Breast epithelium (tissue), 4 donors: ENCODE measurements around the gene CCSER1. TPM values are rescaled to one million over a fixed set of nuclear protein-coding genes. Genes with fewer than 3 reads are reported as not detected.

Experiments used
- DNase-seq, 2 donors: peaks; one replicate each; pipeline ENCODE4 v3.0.0-alpha.2; 2019; ENCODE audit warnings: low spot score in 2 of 2
- H3K27ac ChIP-seq, 2 donors: fragments of 200-600 bp; sonication (generic) in 1 of 2; one replicate each; pipeline ENCODE4 v1.5.1; 2016 to 2019; ENCODE audit warnings: mild to moderate bottlenecking in 1 of 2
- H3K27me3 ChIP-seq, 2 donors: fragments of 200-600 bp; sonication (generic) in 1 of 2; one replicate each; pipeline versions ENCODE4 v1.5.1 to v1.6.0; 2017 to 2019; ENCODE audit warnings: control low read depth in 1 of 2, mild to moderate bottlenecking in 1 of 2
- H3K36me3 ChIP-seq: fragments of 200-600 bp; one replicate; pipeline ENCODE4 v1.5.1; 2019
- H3K4me1 ChIP-seq, 2 donors: fragments of 200-600 bp; sonication (generic); one replicate each; pipeline ENCODE4 v1.5.1; 2016 to 2019; ENCODE audit warnings: control low read depth in 1 of 2
- H3K4me3 ChIP-seq, 3 donors: fragments of 200-600 bp; sonication (generic); 1 replicate in 2 of 3; 2 replicates in 1 of 3; pipeline ENCODE4 v1.5.1; 2016 to 2019; ENCODE audit warnings: mild to moderate bottlenecking in 3 of 3, moderate library complexity in 2 of 3
- H3K9me3 ChIP-seq, 2 donors: fragments of 200-600 bp; sonication (generic) in 1 of 2; one replicate each; pipeline ENCODE4 v1.5.1; 2016 to 2019; ENCODE audit warnings: control low read depth in 1 of 2
- POLR2A ChIP-seq: fragments of 450-650 bp; IDR thresholded peaks from one replicate; pipeline ENCODE4 v1.6.1; 2016; ENCODE audit warnings: antibody characterized with exemption, mild to moderate bottlenecking, moderate library complexity
- POLR2AphosphoS5 ChIP-seq, 3 donors: sonication (generic); formaldehyde crosslinking; IDR thresholded peaks; one replicate each; pipeline ENCODE4 v1.6.1; 2017; ENCODE audit warnings: antibody characterized with exemption in 3 of 3
- intact Hi-C: fragments of 100-400 bp; cut with DNase I; formaldehyde crosslinking; loops from one replicate; pipeline ENCODE4 v1.15.1; 2023; ENCODE audit warnings: low total_unique reads
- total RNA-seq, 3 donors: library from RNA; depleted of rRNA; stranded (reverse); fragments of >200 nt; gene quantifications; one replicate each; pipeline ENCODE4 v1.1.0, GENCODE V29; 2016
- TF ChIP-seq, protein P1 (sequence below), 3 donors: fragments of 450-650 bp; IDR thresholded peaks; one replicate each; pipeline ENCODE4 v1.5.1; 2016 to 2017; ENCODE audit warnings: antibody characterized with exemption in 3 of 3, mild to moderate bottlenecking in 3 of 3, moderate library complexity in 3 of 3

Gene CCSER1
- total RNA-seq, 3 donors from 2014 or later = 6.4 to 73.3 (median 55.7) TPM

DNA sequence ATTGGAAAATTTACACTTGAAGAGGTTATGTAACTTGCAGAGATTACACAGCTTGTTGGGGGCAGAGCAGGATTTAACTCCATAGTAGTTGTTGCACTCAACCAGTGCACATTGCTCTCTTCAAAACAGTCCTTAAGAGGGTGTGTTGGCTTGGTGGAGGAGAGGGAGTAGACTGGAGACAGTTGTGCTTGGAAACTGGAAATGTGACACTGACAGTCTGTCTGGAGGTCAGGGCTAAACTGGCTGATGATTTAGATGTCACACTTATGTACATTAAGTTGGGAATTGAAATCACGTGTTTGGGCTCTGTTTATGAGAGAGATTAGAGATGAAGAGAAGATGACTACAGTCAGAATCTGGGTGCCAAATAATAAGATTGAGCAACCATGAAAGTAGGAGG, 32.9 kb downstream of the CCSER1 start:
- H3K4me1 ChIP-seq = no peaks in the 10 kb centered on the region
- H3K27ac ChIP-seq = no peak overlapping the region
- intact Hi-C loops = no loop called here
- H3K36me3 ChIP-seq = no peaks in the 10 kb centered on the region
- TF ChIP-seq POLR2A (no peak), POLR2AphosphoS5 (IDR thresholded peaks at IDR 0.05) (no peak)
- TF ChIP-seq, protein P1, sequence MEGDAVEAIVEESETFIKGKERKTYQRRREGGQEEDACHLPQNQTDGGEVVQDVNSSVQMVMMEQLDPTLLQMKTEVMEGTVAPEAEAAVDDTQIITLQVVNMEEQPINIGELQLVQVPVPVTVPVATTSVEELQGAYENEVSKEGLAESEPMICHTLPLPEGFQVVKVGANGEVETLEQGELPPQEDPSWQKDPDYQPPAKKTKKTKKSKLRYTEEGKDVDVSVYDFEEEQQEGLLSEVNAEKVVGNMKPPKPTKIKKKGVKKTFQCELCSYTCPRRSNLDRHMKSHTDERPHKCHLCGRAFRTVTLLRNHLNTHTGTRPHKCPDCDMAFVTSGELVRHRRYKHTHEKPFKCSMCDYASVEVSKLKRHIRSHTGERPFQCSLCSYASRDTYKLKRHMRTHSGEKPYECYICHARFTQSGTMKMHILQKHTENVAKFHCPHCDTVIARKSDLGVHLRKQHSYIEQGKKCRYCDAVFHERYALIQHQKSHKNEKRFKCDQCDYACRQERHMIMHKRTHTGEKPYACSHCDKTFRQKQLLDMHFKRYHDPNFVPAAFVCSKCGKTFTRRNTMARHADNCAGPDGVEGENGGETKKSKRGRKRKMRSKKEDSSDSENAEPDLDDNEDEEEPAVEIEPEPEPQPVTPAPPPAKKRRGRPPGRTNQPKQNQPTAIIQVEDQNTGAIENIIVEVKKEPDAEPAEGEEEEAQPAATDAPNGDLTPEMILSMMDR (IDR thresholded peaks at IDR 0.05) = no peak
- no peaks in the 10 kb centered on the region for H3K9me3 ChIP-seq
- no peaks in the 10 kb centered on the region for H3K27me3 ChIP-seq
- no peak for DNase-seq
- no peak overlapping the region for H3K4me3 ChIP-seq

- Histone ChIP-seq H3K4me1 (no peaks in the 10 kb centered on the region), H3K9me3 (no peaks in the 10 kb centered on the region), H3K27me3 (no peaks in the 10 kb centered on the region), H3K4me3 (no peak overlapping the region), H3K27ac (no peak overlapping the region), H3K36me3 (no peaks in the 10 kb centered on the region)
- no peak for DNase-seq
- TF ChIP-seq POLR2A (no peak), POLR2AphosphoS5 (IDR thresholded peaks at IDR 0.05) (no peak)
- TF ChIP-seq, protein P1 (IDR thresholded peaks at IDR 0.05) = no peak
- intact Hi-C loops = no loop called here
Observed at GRCh38 chr4:90162566-90162965, 35.4 kb downstream of the CCSER1 start.

DNA sequence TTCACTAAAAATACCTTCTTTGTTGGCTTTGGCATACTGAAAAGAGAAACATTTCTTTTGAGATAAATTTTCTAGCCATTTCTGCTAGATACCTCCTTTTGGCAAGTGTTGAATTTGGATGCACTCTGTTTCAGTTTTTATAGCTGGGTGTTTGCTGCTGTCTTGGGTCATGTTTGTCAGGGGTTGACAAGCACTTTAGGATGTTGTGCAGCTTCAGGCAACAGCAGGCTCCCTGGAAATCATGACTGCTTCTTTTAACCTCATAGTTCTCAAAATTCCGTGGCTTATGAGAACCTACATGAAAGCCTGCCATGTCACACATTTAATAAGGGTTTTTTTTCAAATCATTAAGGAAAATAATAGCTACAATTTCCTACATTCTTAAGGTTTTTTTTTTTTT, 36.7 kb downstream of the CCSER1 start:
- intact Hi-C loops = no loop called here
- no peaks in the 10 kb centered on the region for H3K27me3 ChIP-seq
- H3K4me1 ChIP-seq = no peaks in the 10 kb centered on the region
- H3K36me3 ChIP-seq = no peaks in the 10 kb centered on the region
- no peaks in the 10 kb centered on the region for H3K9me3 ChIP-seq
- no peak for TF ChIP-seq POLR2A
- TF ChIP-seq POLR2AphosphoS5 (IDR thresholded peaks at IDR 0.05) = no peak
- TF ChIP-seq, protein P1 (IDR thresholded peaks at IDR 0.05) = no peak
- H3K27ac ChIP-seq = no peak overlapping the region
- DNase-seq = no peak
- no peak overlapping the region for H3K4me3 ChIP-seq

- Histone ChIP-seq H3K4me3 (no peak overlapping the region), H3K9me3 (no peaks in the 10 kb centered on the region), H3K36me3 (no peaks in the 10 kb centered on the region), H3K27me3 (no peaks in the 10 kb centered on the region), H3K4me1 (no peaks in the 10 kb centered on the region), H3K27ac (no peak overlapping the region)
- DNase-seq = no peak
- intact Hi-C loops = no loop called here
- TF ChIP-seq, protein P1 (IDR thresholded peaks at IDR 0.05) = no peak
- TF ChIP-seq POLR2A = no peak
- TF ChIP-seq POLR2AphosphoS5 (IDR thresholded peaks at IDR 0.05) = no peak
Observed at GRCh38 chr4:90165883-90166282, 38.7 kb downstream of the CCSER1 start.

DNA sequence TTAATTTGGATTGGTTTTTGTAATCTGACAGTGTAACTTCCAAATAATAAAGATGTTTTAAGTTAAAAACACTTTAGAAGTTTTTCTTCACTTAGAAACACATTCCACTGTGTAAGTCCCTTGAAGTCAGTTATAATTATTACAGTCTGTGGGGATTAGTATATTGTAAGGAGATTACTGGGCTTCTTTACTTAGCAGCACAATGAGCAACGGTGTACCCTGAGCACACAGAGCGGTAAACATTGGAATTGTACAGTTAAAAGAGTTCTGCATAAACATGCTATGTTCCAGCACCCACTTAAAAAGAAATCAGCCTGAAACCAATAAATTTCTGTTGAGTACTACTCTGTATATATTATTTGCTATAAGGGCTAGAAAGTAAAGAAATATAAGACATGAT, 44.3 kb downstream of the CCSER1 start:
- Histone ChIP-seq H3K9me3 (no peaks in the 10 kb centered on the region), H3K4me3 (no peak overlapping the region), H3K36me3 (no peaks in the 10 kb centered on the region), H3K27ac (no peak overlapping the region), H3K27me3 (no peaks in the 10 kb centered on the region), H3K4me1 (no peaks in the 10 kb centered on the region)
- TF ChIP-seq, protein P1 (IDR thresholded peaks at IDR 0.05) = no peak
- TF ChIP-seq POLR2A = no peak
- TF ChIP-seq POLR2AphosphoS5 (IDR thresholded peaks at IDR 0.05) = no peak
- intact Hi-C loops = no loop called here
- DNase-seq = no peak
